ENCODE data around the gene ADGRL4. TPM values are rescaled to one million over a fixed set of nuclear protein-coding genes. Genes with fewer than 3 reads are reported as not detected.

The ADGRL4 gene
- total RNA-seq, 2 donors from 2014 or later: 1.4 to 5.2 TPM

- TF ChIP-seq CTCF (IDR thresholded peaks at IDR 0.05): no peak
- Histone ChIP-seq H3K9ac (ENCODE audit: low read depth in 2 of 2, low read length in 2 of 2) (no peak overlapping the region), H3K27ac (no peak overlapping the region), H3K27me3 (no peaks in the 10 kb centered on the region), H3K4me3 (no peak overlapping the region), H3K36me3 (no peaks in the 10 kb centered on the region), H3K9me3 (no peaks in the 10 kb centered on the region), H3K4me1 (no peaks in the 10 kb centered on the region)
- intact Hi-C loops (cut with DNase I): no loop called here
- DNase-seq: no peak
Observed at GRCh38 chr1:78855258-78855657, 151.3 kb downstream of the ADGRL4 start.

GRCh38 chr1:78854556-78854955 lies 152.0 kb downstream of the ADGRL4 start:
- no peaks in the 10 kb centered on the region for H3K27me3 ChIP-seq
- no peaks in the 10 kb centered on the region for H3K36me3 ChIP-seq
- H3K9me3 ChIP-seq: no peaks in the 10 kb centered on the region
- no peak overlapping the region for H3K4me3 ChIP-seq
- intact Hi-C loops (cut with DNase I): no loop called here
- H3K27ac ChIP-seq: no peak overlapping the region
- H3K4me1 ChIP-seq: no peaks in the 10 kb centered on the region
- TF ChIP-seq CTCF (IDR thresholded peaks at IDR 0.05): no peak
- no peak for DNase-seq
- no peak overlapping the region for H3K9ac ChIP-seq (ENCODE audit: low read depth in 2 of 2, low read length in 2 of 2)

- intact Hi-C loops (cut with DNase I): loop anchor here (5.0 kb wide), 1 partner anchor 509 kb away; no protein-coding TSS in a partner anchor
- H3K36me3 ChIP-seq: no peaks in the 10 kb centered on the region
- H3K9me3 ChIP-seq: no peaks in the 10 kb centered on the region
- H3K4me3 ChIP-seq: no peak overlapping the region
- no peaks in the 10 kb centered on the region for H3K27me3 ChIP-seq
- no peak for DNase-seq
- TF ChIP-seq CTCF (IDR thresholded peaks at IDR 0.05): no peak
- H3K9ac ChIP-seq (ENCODE audit: low read depth in 2 of 2, low read length in 2 of 2): no peak overlapping the region
- H3K4me1 ChIP-seq: no peaks in the 10 kb centered on the region
- H3K27ac ChIP-seq: no peak overlapping the region
Observed at GRCh38 chr1:78843546-78843945, 163.0 kb downstream of the ADGRL4 start.

GRCh38 chr1:78843111-78843510 lies 163.4 kb downstream of the ADGRL4 start:
- intact Hi-C loops (cut with DNase I): loop anchor here (5.0 kb wide), 1 partner anchor 509 kb away; no protein-coding TSS in a partner anchor
- H3K27me3 ChIP-seq: no peaks in the 10 kb centered on the region
- no peak overlapping the region for H3K4me3 ChIP-seq
- no peak for TF ChIP-seq CTCF (IDR thresholded peaks at IDR 0.05)
- no peaks in the 10 kb centered on the region for H3K4me1 ChIP-seq
- no peak overlapping the region for H3K27ac ChIP-seq
- DNase-seq: no peak
- H3K36me3 ChIP-seq: no peaks in the 10 kb centered on the region
- no peaks in the 10 kb centered on the region for H3K9me3 ChIP-seq
- no peak overlapping the region for H3K9ac ChIP-seq (ENCODE audit: low read depth in 2 of 2, low read length in 2 of 2)

GRCh38 chr1:78840453-78841271 lies 165.9 kb downstream of the ADGRL4 start:
- Histone ChIP-seq H3K4me3 (no peak overlapping the region), H3K27me3 (no peaks in the 10 kb centered on the region), H3K9me3 (no peaks in the 10 kb centered on the region), H3K9ac (ENCODE audit: low read depth in 2 of 2, low read length in 2 of 2) (no peak overlapping the region), H3K27ac (no peak overlapping the region), H3K4me1 (no peaks in the 10 kb centered on the region), H3K36me3 (no peaks in the 10 kb centered on the region)
- DNase-seq: no peak
- TF ChIP-seq CTCF (IDR thresholded peaks at IDR 0.05): no peak
- intact Hi-C loops (cut with DNase I): loop anchor here (5.0 kb wide), 1 partner anchor 512 kb away; no protein-coding TSS in a partner anchor
